Activated CD8-positive, alpha-beta memory T cell treated with anti-CD3 and anti-CD28 coated beads for 48 hours (primary cell): ENCODE data around the gene COL13A1.
A peak's percentile ranks its signal among the peaks of the same experiment; 100 is the strongest.

ENCODE experiments used
- DNase-seq, 3 experiments: peaks; one replicate each; pipeline ENCODE4 v3.0.0-alpha.2; 2020; ENCODE audit warnings: low read depth in 2 of 3, low spot score in 2 of 3

COL13A1 gene

GRCh38 chr10:69902835-69903535, 101.3 kb downstream of the COL13A1 start:
- no peak for DNase-seq

GRCh38 chr10:69904533-69904932, 102.8 kb downstream of the COL13A1 start:
- no peak for DNase-seq

- DNase-seq, result no peak
Observed at GRCh38 chr10:69906425-69906824, 104.7 kb downstream of the COL13A1 start.

GRCh38 chr10:69907517-69907916, 105.8 kb downstream of the COL13A1 start:
- no peak for DNase-seq

- no peak for DNase-seq
Observed at GRCh38 chr10:69908124-69908523, 106.4 kb downstream of the COL13A1 start.

GRCh38 chr10:69910561-69910960, 108.9 kb downstream of the COL13A1 start:
- DNase-seq, result no peak

- DNase-seq, result no peak
Observed at GRCh38 chr10:69911613-69912528, 110.2 kb downstream of the COL13A1 start.

GRCh38 chr10:69912589-69912988, 110.9 kb downstream of the COL13A1 start:
- no peak for DNase-seq

GRCh38 chr10:69913606-69914382, 112.1 kb downstream of the COL13A1 start:
- DNase-seq, result no peak

- DNase-seq, result peak; percentile 12 to 45 (median 40)
Observed at GRCh38 chr10:69914398-69915214, 112.9 kb downstream of the COL13A1 start.

GRCh38 chr10:69915215-69915560, 113.5 kb downstream of the COL13A1 start:
- DNase-seq, result no peak

- DNase-seq, result no peak
Observed at GRCh38 chr10:69916118-69916517, 114.4 kb downstream of the COL13A1 start.

- no peak for DNase-seq
Observed at GRCh38 chr10:69918036-69918435, 116.3 kb downstream of the COL13A1 start.

- DNase-seq, result no peak
Observed at GRCh38 chr10:69919250-69919649, 117.5 kb downstream of the COL13A1 start.

GRCh38 chr10:69925111-69925510, 123.4 kb downstream of the COL13A1 start:
- DNase-seq, result no peak

- DNase-seq, result no peak
Observed at GRCh38 chr10:69928339-69928738, 126.6 kb downstream of the COL13A1 start.

- DNase-seq, result no peak
Observed at GRCh38 chr10:69929575-69929974, 127.9 kb downstream of the COL13A1 start.

GRCh38 chr10:69934768-69935167, 133.1 kb downstream of the COL13A1 start:
- no peak for DNase-seq

- no peak for DNase-seq
Observed at GRCh38 chr10:69936091-69936490, 134.4 kb downstream of the COL13A1 start.

- DNase-seq, result no peak
Observed at GRCh38 chr10:69938541-69938991, 136.9 kb downstream of the COL13A1 start.

GRCh38 chr10:69939061-69939460, 137.4 kb downstream of the COL13A1 start:
- DNase-seq, result no peak
